HEK293T (cell line): ENCODE data around the gene C1QTNF6.
"Not testable (repeated sequence)": the region's sequence is repeated elsewhere in the genome, so short reads cannot be mapped to it uniquely, and the experiment has no call there.

Experiments
- CTCF ChIA-PET: fragments of 350-600 bp; formaldehyde crosslinking; extraction: SDS; loops from one replicate; lab custom pipeline; 2021; ENCODE audit warnings: antibody characterized with exemption, inconsistent platforms; lab: Yijun Ruan, JAX
- POLR2A ChIA-PET: fragments of 350-600 bp; formaldehyde crosslinking; extraction: SDS; loops from one replicate; lab custom pipeline; 2020; ENCODE audit warnings: antibody characterized with exemption, inconsistent platforms; lab: Yijun Ruan, JAX
- DNase-seq: peaks from one replicate; pipeline ENCODE4 v3.0.0; 2012; ENCODE audit warnings: mixed read lengths; ENCODE audit errors: extremely low spot score
- ARNT ChIP-seq: fragments of 450-650 bp; IDR thresholded peaks from 2 replicates; pipeline ENCODE4 v1.6.1; 2017; ENCODE audit warnings: mild to moderate bottlenecking
- BHLHE40 ChIP-seq: fragments of 450-650 bp; IDR thresholded peaks from 2 replicates; pipeline ENCODE4 v1.6.1; 2016; ENCODE audit warnings: mild to moderate bottlenecking, moderate library complexity, borderline replicate concordance
- CTBP1 ChIP-seq: fragments of 450-650 bp; IDR thresholded peaks from 2 replicates; pipeline ENCODE4 v1.6.1; 2016; ENCODE audit warnings: borderline replicate concordance
- ELF4 ChIP-seq: fragments of 450-650 bp; IDR thresholded peaks from 2 replicates; pipeline ENCODE4 v1.6.1; 2017; ENCODE audit warnings: antibody characterized with exemption
- FOXA1 ChIP-seq: fragments of 450-650 bp; IDR thresholded peaks from 2 replicates; pipeline ENCODE4 v1.6.1; 2016; ENCODE audit warnings: mild to moderate bottlenecking
- FOXK2 ChIP-seq: fragments of 450-650 bp; IDR thresholded peaks from 2 replicates; pipeline ENCODE4 v1.6.1; 2016; ENCODE audit warnings: mild to moderate bottlenecking
- FOXM1 ChIP-seq: fragments of 450-650 bp; IDR thresholded peaks from 2 replicates; pipeline ENCODE4 v1.6.1; 2017; ENCODE audit warnings: mild to moderate bottlenecking, borderline replicate concordance
- HDGF ChIP-seq: fragments of 450-650 bp; IDR thresholded peaks from 2 replicates; pipeline ENCODE4 v1.6.1; 2017; ENCODE audit warnings: antibody characterized with exemption, borderline replicate concordance
- L3MBTL2 ChIP-seq: fragments of 450-650 bp; conservative IDR thresholded peaks from 2 replicates; pipeline ENCODE4 v1.6.1; 2016; ENCODE audit warnings: mild to moderate bottlenecking
- LEF1 ChIP-seq: fragments of 450-650 bp; IDR thresholded peaks from 2 replicates; pipeline ENCODE4 v1.6.1; 2017; ENCODE audit warnings: mild to moderate bottlenecking, borderline replicate concordance
- NFRKB ChIP-seq: fragments of 450-650 bp; IDR thresholded peaks from 2 replicates; pipeline ENCODE4 v1.6.1; 2016; ENCODE audit warnings: mild to moderate bottlenecking, moderate library complexity
- SP1 ChIP-seq: fragments of 450-650 bp; IDR thresholded peaks from 2 replicates; pipeline ENCODE4 v1.6.1; 2017
- SUZ12 ChIP-seq: fragments of 450-650 bp; IDR thresholded peaks from 2 replicates; pipeline ENCODE4 v1.6.1; 2016; ENCODE audit warnings: mild to moderate bottlenecking
- TARDBP ChIP-seq: fragments of 450-650 bp; IDR thresholded peaks from 2 replicates; pipeline ENCODE4 v1.6.1; 2016
- ZNF384 ChIP-seq: fragments of 450-650 bp; IDR thresholded peaks from 2 replicates; pipeline ENCODE4 v1.6.1; 2016
- TF ChIP-seq, protein P1 (sequence below): fragments of 450-650 bp; IDR thresholded peaks from 2 replicates; pipeline ENCODE4 v1.6.1; 2016

C1QTNF6 gene

DNA sequence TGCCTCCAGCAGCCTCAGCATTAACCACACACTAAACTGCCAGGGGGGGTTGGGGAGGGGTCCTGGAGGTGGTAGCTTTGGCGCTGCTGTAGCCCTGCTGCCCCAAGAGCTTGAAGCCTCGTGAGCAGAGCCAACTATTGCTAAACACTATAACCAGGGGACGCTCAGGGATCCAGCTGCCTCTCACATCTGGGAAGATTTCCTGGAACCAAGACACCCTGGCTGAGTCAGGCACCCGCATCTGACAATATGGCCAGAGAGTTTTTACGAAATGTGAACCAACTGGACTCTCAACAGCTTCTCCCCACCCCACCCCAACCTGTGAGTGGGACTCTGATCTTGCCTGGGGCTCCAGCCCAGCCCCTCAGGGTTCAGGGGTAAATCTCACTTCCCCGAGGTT, 14.3 kb downstream of the C1QTNF6 start:
- ChIA-PET POLR2A (no interaction called here), CTCF (no interaction called here)
- TF ChIP-seq ARNT (no peak), L3MBTL2 (no peak), SP1 (no peak), FOXM1 (no peak), ZNF384 (no peak)
- no peak for DNase-seq

DNA sequence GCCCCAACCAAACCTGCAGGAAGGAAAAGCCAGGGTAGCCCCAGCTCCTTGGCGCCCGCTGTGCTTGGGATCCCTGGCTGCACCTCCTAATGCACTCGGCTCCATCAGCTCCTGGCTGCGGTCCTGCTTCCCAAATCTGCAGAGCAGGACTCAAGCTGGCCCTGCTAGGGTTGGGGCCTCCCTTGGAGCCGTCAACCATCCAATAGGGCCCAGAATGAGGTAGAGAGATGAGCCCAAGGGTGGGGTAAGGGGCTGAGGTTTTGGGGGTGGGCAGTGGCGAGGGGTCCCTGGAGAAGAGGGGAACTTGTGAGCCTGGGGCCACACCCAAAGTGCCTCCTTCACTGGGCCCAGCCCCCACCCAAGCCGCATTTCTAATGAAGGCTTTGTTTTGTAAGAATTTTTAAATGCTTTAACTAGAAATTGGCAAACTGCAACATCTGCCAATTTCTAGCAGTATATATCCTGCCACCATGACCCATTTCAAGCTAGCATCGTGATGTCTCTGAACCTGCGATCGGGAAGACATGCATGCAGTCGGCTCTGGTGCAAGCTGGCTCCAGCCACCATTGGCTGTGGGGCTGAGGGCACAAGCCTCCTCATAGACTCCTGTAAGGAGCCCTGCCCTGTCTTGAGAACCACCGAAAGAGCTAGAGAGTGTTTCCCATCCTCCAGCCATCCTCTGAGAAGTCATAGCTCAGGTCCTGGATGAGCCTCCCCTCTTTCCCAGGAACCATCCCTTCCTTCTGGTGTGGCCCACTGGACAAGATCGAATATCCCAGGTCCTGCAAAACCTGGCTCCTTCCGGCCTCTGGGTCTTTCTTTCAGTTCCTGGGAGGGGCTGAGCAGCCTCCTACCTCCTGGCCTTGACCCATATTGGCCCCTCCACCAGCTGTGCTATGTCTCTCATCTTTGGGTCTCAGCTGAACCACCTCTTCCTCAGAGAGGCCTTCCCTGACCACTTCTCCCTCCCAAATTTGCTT, 15.5 kb downstream of the C1QTNF6 start:
- CTCF ChIA-PET: interaction anchor here (0.7 to 0.8 kb wide), 3 partner anchors 28 to 626 kb away, joined by 3 to 4 read pairs (median 4); no protein-coding TSS in a partner anchor
- POLR2A ChIA-PET: interaction anchor here (1.4 to 2.3 kb wide), 2 partner anchors 25 to 27 kb away, joined by 4 to 8 read pairs; no protein-coding TSS in a partner anchor

DNA sequence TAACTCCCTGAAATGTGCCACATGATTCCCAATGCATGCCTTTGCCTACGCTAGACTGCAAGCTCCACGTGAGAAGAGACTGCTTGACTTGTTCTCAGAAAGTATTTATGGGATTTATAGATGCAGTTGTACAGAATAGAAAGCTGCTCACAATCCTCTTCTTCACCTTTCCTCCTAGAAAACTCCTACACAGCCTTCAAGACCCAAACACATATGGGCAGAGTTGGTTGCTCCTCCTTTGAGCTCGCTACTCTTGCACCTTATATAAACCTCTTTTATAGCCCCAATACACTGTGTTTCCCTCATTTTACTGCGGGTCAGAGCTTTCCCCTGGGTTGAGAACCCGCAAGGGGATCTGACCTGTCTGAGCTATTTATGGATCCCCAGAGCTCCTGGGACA, 16.4 kb downstream of the C1QTNF6 start:
- TF ChIP-seq NFRKB (no peak), L3MBTL2 (no peak), SUZ12 (no peak), BHLHE40 (no peak), ZNF384 (no peak), ARNT (no peak), FOXM1 (no peak), CTBP1 (no peak)
- ChIA-PET CTCF (interaction anchor here (0.7 to 0.8 kb wide), 2 partner anchors 51 to 625 kb away, joined by 3 to 4 read pairs; no protein-coding TSS in a partner anchor), POLR2A (interaction anchor here (1.4 to 2.3 kb wide), 2 partner anchors 26 to 28 kb away, joined by 4 to 8 read pairs; no protein-coding TSS in a partner anchor)
- no peak for DNase-seq

More for the DNA sequence above, 15.5 kb downstream of the C1QTNF6 start:
- DNase-seq: no peak
- no peak for TF ChIP-seq TARDBP
- TF ChIP-seq FOXA1: no peak
- no peak for TF ChIP-seq SP1
- no peak for TF ChIP-seq FOXM1
- TF ChIP-seq, protein P1, sequence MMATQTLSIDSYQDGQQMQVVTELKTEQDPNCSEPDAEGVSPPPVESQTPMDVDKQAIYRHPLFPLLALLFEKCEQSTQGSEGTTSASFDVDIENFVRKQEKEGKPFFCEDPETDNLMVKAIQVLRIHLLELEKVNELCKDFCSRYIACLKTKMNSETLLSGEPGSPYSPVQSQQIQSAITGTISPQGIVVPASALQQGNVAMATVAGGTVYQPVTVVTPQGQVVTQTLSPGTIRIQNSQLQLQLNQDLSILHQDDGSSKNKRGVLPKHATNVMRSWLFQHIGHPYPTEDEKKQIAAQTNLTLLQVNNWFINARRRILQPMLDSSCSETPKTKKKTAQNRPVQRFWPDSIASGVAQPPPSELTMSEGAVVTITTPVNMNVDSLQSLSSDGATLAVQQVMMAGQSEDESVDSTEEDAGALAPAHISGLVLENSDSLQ: no peak
- TF ChIP-seq CTBP1: no peak
- no peak for TF ChIP-seq BHLHE40
- no peak for TF ChIP-seq NFRKB
- no peak for TF ChIP-seq L3MBTL2
- no peak for TF ChIP-seq ZNF384

DNA sequence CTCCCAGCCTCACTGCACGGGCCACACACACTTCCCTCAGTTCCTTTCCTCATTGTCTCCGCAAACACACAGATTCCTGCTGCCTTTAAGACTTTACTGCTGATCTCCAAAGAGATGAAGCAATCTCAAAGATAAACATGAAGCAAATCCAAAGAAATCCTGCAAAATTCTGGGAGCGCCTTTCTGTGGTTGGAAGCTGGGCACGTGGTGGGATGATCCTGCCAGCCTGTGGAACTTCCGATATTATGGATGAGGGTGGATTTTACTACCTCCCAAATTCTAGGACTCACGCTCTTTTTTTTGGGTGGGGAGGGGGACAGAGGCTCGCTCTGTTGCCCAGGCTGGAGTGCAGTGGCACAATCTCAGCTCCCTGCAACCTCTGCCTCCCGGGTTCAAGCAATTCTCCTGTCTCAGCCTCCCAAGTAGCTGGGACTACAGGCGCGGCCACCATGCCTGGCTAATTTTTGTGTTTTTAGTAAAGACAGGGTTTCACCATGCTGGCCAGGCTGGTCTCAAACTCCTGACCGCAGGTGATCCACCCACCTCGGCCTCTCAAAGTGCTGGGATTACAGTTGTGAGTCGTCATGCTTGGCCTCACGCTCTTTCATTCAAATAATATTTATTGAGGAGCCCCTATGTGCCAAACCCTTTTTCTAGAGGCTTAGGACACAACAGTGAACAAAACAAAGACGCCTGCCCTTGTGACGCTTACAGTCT, 17.2 kb downstream of the C1QTNF6 start:
- DNase-seq, CTCF ChIA-PET: not testable (repeated sequence)
- POLR2A ChIA-PET: interaction anchor here (2.3 kb wide), 1 partner anchor 29 kb away, joined by 8 read pairs; no protein-coding TSS in a partner anchor

DNA sequence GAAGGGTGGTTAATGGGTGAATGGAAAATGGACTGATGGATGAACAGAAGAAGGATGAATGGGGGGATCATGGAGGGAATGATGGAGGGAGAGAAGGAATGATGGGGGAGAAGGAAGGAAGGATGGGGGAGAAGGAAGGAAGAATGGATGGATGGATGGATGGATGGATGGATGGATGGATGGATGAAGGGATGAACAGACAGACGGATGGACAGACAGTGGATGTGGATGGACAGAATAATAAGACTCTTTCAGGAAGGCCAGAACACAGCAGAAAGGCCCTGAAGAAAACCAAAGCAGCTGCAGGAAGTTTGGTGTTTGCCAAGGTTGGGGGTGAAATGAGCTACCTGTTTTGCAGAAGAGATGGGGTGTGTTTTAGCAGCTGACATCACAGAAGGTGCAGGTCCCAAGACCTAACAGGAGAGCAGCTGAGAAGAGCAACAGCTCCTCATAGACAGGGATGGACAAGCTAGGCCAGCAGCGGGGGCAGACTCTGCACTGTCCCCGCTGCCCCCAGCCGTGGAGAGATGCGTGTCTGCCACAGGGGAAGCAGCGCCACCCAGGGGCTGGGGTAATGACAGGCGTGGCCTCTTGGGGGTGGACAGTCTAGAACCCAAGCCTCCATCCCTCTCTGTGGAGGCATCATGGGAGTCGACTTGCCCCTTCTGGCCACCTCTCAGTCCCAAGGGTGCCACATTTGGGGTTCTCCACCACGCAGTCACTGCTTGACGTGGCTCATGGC, 17.9 kb downstream of the C1QTNF6 start:
- TF ChIP-seq TARDBP (no peak), FOXA1 (no peak), FOXM1 (no peak), SP1 (no peak), ARNT (no peak), HDGF (no peak), ZNF384 (no peak), NFRKB (no peak), FOXK2 (no peak)
- TF ChIP-seq, protein P1: no peak
- POLR2A ChIA-PET: no interaction called here
- CTCF ChIA-PET: interaction anchor here (0.6 kb wide), 1 partner anchor 50 kb away, joined by 3 read pairs; no protein-coding TSS in a partner anchor
- DNase-seq: no peak

DNA sequence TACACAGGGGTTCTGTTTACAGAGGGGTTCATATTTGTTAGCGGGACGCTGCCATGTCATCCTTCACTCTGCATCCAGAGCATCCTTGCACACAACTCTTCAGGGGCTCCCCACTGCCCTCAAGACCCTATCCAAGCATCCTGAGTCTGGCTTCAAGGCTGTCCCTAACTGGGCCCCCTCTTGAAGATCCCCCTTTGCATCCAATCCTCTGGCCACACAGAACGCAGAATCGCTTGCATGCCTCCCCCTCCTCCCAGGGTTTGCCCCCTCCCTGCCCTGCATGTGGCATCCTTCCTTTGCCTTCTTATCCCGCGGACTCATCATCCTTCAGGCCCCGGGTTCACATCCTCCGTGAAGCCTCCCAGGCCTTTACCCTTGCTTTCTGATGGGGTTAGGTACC, 18.6 kb downstream of the C1QTNF6 start:
- POLR2A ChIA-PET: no interaction called here
- CTCF ChIA-PET: interaction anchor here (0.6 kb wide), 1 partner anchor 50 kb away, joined by 3 read pairs; no protein-coding TSS in a partner anchor
- DNase-seq: no peak
- TF ChIP-seq ZNF384 (no peak), FOXM1 (no peak), SUZ12 (no peak), HDGF (no peak), NFRKB (no peak), TARDBP (no peak), CTBP1 (no peak), L3MBTL2 (no peak), FOXK2 (no peak), BHLHE40 (no peak), LEF1 (no peak), ELF4 (no peak), SP1 (no peak), ARNT (no peak), FOXA1 (no peak)
- TF ChIP-seq, protein P1: no peak
